ENCODE results near the gene PAK3. TPM values are rescaled to one million over a fixed set of nuclear protein-coding genes. Genes with fewer than 3 reads are reported as not detected.

PAK3 gene
- total RNA-seq, 2 donors from 2014 or later = 1.5 to 4.2 TPM

- Mint-ChIP-seq H3K9me3 (no peaks in the 10 kb centered on the region), H3K4me1 (peaks cover 8% of the 10 kb centered on the region), H3K36me3 (ENCODE audit: low read depth) (no peaks in the 10 kb centered on the region), H3K4me3 (peak overlapping the region; percentile 4), H3K27ac (no peak overlapping the region), H3K27me3 (ENCODE audit: insufficient read depth) (peaks cover 35% of the 10 kb centered on the region)
- H3K27ac ChIP-seq (ENCODE audit: low read depth, low read length) = no peak overlapping the region
- 30% methylated on average over 22 of the region's 22 CpGs; no CpG with 5 or more reads in 1 of the 2 experiments for WGBS, 2 experiments (ENCODE audit: insufficient coverage in 1 of 2, insufficient read length in 1 of 2)
- H3K27me3 ChIP-seq (ENCODE audit: control insufficient read depth, insufficient read depth, low read length, poor library complexity, severe bottlenecking) = peaks cover 14% of the 10 kb centered on the region
- no peaks in the 10 kb centered on the region for H3K4me1 ChIP-seq (ENCODE audit: control insufficient read depth, insufficient read depth, low read length)
- H3K36me3 ChIP-seq (ENCODE audit: control insufficient read depth, insufficient read depth, low read length) = no peaks in the 10 kb centered on the region
- H3K9me3 ChIP-seq (ENCODE audit: control insufficient read depth, low read length) = no peaks in the 10 kb centered on the region
- no peak overlapping the region for H3K9ac ChIP-seq (ENCODE audit: extremely low read depth, low read length, poor library complexity, severe bottlenecking)
- TF ChIP-seq CTCF (conservative IDR thresholded peaks at IDR 0.05) = peak; percentile 94
- peak; percentile 95 for DNase-seq
- no peak overlapping the region for H3K4me3 ChIP-seq (ENCODE audit: low read length)
Measured at GRCh38 chrX:111098874-111099273, 2.9 kb downstream of the PAK3 start.

GRCh38 chrX:111100191-111100590 is 4.2 kb downstream of the PAK3 start:
- no peak overlapping the region for H3K27ac ChIP-seq (ENCODE audit: low read depth, low read length)
- peak; percentile 86 for DNase-seq
- H3K4me1 ChIP-seq (ENCODE audit: control insufficient read depth, insufficient read depth, low read length) = no peaks in the 10 kb centered on the region
- no peaks in the 10 kb centered on the region for H3K9me3 ChIP-seq (ENCODE audit: control insufficient read depth, low read length)
- peaks cover 11% of the 10 kb centered on the region for H3K27me3 ChIP-seq (ENCODE audit: control insufficient read depth, insufficient read depth, low read length, poor library complexity, severe bottlenecking)
- 24% methylated on average over 5 of the region's 5 CpGs; no CpG with 5 or more reads in 1 of the 2 experiments for WGBS, 2 experiments (ENCODE audit: insufficient coverage in 1 of 2, insufficient read length in 1 of 2)
- Mint-ChIP-seq H3K36me3 (ENCODE audit: low read depth) (no peaks in the 10 kb centered on the region), H3K4me1 (peaks cover 7% of the 10 kb centered on the region), H3K9me3 (no peaks in the 10 kb centered on the region), H3K27ac (no peak overlapping the region), H3K27me3 (ENCODE audit: insufficient read depth) (peaks cover 28% of the 10 kb centered on the region), H3K4me3 (no peak overlapping the region)
- H3K9ac ChIP-seq (ENCODE audit: extremely low read depth, low read length, poor library complexity, severe bottlenecking) = no peak overlapping the region
- no peaks in the 10 kb centered on the region for H3K36me3 ChIP-seq (ENCODE audit: control insufficient read depth, insufficient read depth, low read length)
- no peak overlapping the region for H3K4me3 ChIP-seq (ENCODE audit: low read length)
- TF ChIP-seq CTCF (conservative IDR thresholded peaks at IDR 0.05) = peak; percentile 81

DNA sequence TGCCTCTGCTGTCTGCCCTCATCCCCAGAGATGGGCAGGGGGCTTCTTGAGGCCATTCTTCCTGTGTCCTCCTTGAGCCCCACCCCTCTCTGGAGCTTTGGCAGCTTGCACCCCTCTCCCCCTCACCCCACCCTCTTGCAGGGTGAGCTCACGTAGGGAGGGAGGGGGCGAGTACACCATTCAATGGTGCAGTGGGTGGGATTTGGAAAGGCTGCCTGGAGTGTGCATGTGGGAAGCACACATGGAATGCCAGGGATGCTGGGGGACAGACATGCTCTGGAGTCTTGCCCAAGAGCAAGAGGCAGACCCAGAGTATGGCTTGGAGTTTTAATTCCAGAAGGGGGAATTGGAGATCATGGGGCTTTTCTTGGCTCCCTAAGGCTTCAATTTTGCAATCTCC is 5.6 kb downstream of the PAK3 start:
- DNase-seq = no peak
- H3K36me3 Mint-ChIP-seq (ENCODE audit: low read depth) = no peaks in the 10 kb centered on the region
- H3K27ac Mint-ChIP-seq = no peak overlapping the region
- H3K4me3 ChIP-seq (ENCODE audit: low read length) = no peak overlapping the region
- 50% methylated on average over 1 of the region's 2 CpGs; no CpG with 5 or more reads in 1 of the 2 experiments for WGBS, 2 experiments (ENCODE audit: insufficient coverage in 1 of 2, insufficient read length in 1 of 2)
- H3K27me3 Mint-ChIP-seq (ENCODE audit: insufficient read depth) = peaks cover 19% of the 10 kb centered on the region
- H3K4me3 Mint-ChIP-seq = no peak overlapping the region
- H3K9ac ChIP-seq (ENCODE audit: extremely low read depth, low read length, poor library complexity, severe bottlenecking) = no peak overlapping the region
- no peak overlapping the region for H3K27ac ChIP-seq (ENCODE audit: low read depth, low read length)
- H3K36me3 ChIP-seq (ENCODE audit: control insufficient read depth, insufficient read depth, low read length) = no peaks in the 10 kb centered on the region
- H3K4me1 Mint-ChIP-seq = peaks cover 1% of the 10 kb centered on the region
- TF ChIP-seq CTCF (conservative IDR thresholded peaks at IDR 0.05) = no peak
- peaks cover 6% of the 10 kb centered on the region for H3K27me3 ChIP-seq (ENCODE audit: control insufficient read depth, insufficient read depth, low read length, poor library complexity, severe bottlenecking)
- H3K4me1 ChIP-seq (ENCODE audit: control insufficient read depth, insufficient read depth, low read length) = no peaks in the 10 kb centered on the region
- no peaks in the 10 kb centered on the region for H3K9me3 Mint-ChIP-seq
- no peaks in the 10 kb centered on the region for H3K9me3 ChIP-seq (ENCODE audit: control insufficient read depth, low read length)
